Inflammatory macrophage treated with lipopolysaccharide for 4 hours (primary cell): Measurements from ENCODE around the gene C16orf92.
A peak's percentile ranks its signal among the peaks of the same experiment; 100 is the strongest.

Source experiments
- DNase-seq: peaks from one replicate; pipeline ENCODE4 v3.0.0-alpha.2; 2020

The C16orf92 gene

DNA sequence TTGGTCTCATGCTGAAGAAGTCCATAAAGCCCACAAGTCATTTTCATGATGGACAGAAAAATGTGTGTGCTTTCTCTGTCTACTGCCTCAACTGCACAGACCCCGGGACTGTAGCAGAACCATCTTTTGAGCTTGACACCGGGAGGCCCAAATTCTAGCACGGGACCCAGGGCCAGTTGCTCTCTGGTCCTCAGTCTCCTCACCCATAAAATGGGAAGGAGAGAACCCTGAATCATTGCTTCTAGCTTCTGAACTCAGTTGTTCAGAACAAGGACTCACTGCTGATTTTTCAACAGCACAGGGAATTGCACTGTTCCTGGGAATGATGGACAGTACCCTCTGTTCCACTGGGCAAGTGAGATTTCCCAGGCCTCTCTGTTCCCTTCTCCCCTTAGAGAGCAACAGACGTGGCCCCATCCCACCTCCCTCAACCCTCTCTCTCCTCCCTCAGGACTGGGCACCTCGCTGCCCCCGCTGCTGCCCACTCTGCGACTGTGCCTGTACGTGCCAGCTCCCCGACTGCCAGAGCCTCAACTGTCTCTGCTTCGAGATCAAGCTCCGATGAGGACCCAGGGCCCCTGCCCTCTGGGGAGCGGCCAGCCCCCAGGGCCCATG lies 40.4 kb downstream of the C16orf92 start:
- no peak for DNase-seq

GRCh38 chr16:30063893-30064728 lies 41.1 kb downstream of the C16orf92 start:
- DNase-seq: peak; percentile 35

DNA sequence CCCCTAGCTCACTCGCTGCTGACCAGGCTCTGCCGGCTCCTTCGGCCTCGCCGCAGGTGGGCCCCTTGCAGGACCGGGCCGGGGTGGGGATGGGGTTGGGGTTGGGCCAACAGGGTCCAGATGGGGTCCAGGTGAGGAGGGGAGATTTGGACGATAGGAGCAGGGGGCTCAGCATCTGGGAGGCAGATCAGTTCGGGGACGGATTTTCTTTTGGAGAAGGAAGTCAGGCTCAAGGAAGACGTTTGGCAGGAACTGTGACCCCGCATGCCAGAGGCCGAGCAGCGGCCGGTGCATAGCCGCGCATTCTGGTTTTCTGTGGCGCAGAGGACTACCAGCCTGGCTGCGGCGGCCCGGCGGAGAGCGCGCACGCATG lies 41.7 kb downstream of the C16orf92 start:
- no peak for DNase-seq

GRCh38 chr16:30065102-30065942 lies 42.3 kb downstream of the C16orf92 start, which contains the start of gene ALDOA:
TSS of gene ALDOA (plus strand) at chr16:30065760. CDS start at chr16:30066898, 1,138 bp downstream.
- DNase-seq: peak; percentile 99

DNA sequence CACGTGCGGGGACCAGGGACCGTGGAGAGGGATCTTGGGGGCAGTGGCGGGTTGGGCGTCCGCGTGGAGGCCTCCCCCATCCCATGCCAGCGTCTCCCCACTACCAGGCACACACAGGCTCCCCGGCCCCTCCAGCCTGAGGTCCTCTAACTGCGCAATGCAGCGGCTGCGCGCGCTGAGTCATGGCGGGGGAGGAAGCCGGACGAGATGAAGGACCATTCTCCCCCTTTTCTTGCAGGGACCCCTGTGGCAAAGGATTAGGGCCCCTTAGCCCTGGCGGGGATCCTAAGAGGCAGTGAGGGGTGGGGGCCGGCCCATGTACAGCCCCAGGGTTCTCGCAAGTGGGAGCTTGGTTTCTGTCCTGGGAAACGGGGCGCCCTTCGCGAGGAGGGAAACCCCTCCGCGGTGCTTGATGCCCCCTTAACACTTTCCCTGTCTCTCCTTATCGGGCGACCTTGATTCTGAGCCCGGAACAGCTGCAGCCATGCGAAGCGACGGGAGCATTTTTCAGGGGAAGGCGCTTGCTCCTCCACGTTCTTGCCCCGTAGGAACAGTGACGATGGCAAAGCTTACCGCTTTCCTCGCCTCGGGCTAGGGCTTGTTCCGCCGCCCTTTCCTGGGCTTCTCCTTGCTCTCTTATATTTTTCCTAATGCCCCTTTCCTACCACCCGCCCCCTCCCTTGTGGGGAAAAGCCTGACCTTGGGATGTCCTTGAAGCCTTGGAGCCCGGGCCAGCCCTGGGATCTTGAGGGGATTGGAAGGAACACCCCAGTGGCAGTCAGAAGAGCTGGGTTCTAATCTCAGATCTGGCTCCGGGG lies 43.2 kb downstream of the C16orf92 start:
- DNase-seq: peak; percentile 73

DNA sequence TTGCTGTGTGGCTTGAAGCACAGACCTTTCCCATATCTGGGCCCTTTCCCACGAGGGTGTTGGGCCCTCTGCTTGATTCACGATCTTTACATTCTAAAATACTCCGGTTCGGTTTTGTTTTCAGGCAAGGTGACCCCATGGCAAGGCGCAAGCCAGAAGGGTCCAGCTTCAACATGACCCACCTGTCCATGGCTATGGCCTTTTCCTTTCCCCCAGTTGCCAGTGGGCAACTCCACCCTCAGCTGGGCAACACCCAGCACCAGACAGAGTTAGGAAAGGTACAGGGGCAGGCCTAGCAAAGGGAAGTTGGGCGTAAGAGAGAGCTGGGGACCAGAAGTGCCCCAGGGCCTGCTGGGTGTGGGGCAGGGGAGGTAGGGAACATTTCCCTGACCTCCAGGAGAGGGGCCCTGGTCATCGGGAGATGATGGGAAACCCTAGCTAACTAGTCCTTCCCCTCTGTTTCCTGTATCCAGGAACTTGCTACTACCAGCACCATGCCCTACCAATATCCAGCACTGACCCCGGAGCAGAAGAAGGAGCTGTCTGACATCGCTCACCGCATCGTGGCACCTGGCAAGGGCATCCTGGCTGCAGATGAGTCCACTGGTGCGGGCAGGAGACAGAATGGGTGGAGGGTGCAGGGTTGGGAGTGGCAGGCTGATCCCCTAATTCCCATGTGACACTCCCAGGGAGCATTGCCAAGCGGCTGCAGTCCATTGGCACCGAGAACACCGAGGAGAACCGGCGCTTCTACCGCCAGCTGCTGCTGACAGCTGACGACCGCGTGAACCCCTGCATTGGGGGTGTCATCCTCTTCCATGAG lies 44.0 kb downstream of the C16orf92 start:
- DNase-seq: peak; percentile 63

- DNase-seq: no peak
Measured at GRCh38 chr16:30067584-30067916, 44.6 kb downstream of the C16orf92 start.

GRCh38 chr16:30068333-30068732 lies 45.3 kb downstream of the C16orf92 start:
- no peak for DNase-seq

- DNase-seq: no peak
Measured at GRCh38 chr16:30068750-30069610, 46.0 kb downstream of the C16orf92 start.

DNA sequence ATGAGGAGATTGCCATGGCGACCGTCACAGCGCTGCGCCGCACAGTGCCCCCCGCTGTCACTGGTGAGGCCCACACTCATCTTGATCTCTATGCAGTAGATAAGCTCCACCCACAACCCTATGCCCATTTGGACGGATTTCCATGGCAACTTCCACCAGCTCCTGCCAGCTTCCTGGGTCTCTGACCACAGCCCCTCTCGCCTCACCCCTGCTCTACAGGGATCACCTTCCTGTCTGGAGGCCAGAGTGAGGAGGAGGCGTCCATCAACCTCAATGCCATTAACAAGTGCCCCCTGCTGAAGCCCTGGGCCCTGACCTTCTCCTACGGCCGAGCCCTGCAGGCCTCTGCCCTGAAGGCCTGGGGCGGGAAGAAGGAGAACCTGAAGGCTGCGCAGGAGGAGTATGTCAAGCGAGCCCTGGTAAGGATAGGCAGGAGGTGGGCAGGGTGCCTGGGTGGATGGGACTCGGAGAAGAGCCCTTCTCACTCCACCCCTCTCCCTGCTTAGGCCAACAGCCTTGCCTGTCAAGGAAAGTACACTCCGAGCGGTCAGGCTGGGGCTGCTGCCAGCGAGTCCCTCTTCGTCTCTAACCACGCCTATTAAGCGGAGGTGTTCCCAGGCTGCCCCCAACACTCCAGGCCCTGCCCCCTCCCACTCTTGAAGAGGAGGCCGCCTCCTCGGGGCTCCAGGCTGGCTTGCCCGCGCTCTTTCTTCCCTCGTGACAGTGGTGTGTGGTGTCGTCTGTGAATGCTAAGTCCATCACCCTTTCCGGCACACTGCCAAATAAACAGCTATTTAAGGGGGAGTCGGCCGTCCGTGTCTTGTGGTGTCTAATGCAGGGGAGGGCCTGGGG lies 46.8 kb downstream of the C16orf92 start:
- no peak for DNase-seq

- DNase-seq: no peak
Measured at GRCh38 chr16:30070490-30070889, 47.5 kb downstream of the C16orf92 start.
